Subcutaneous adipose tissue (tissue), 4 donors: ENCODE measurements around the gene RUNX3. TPM values are rescaled to one million over a fixed set of nuclear protein-coding genes. Genes with fewer than 3 reads are reported as not detected.

Experiments
- CTCF ChIP-seq: fragments of 450-650 bp; IDR thresholded peaks from one replicate; pipeline ENCODE4 v1.5.1; 2016; ENCODE audit warnings: low read depth, mild to moderate bottlenecking, control low read depth, antibody characterized with exemption, moderate library complexity
- total RNA-seq, 4 donors: library from RNA; depleted of rRNA; stranded (reverse); fragments of >200 nt; gene quantifications; one replicate each; pipeline ENCODE4 v1.1.0, GENCODE V29; 2016

RUNX3 gene
- total RNA-seq, 4 donors from 2014 or later, result 0.19 to 5.4 (median 3.0) TPM

DNA sequence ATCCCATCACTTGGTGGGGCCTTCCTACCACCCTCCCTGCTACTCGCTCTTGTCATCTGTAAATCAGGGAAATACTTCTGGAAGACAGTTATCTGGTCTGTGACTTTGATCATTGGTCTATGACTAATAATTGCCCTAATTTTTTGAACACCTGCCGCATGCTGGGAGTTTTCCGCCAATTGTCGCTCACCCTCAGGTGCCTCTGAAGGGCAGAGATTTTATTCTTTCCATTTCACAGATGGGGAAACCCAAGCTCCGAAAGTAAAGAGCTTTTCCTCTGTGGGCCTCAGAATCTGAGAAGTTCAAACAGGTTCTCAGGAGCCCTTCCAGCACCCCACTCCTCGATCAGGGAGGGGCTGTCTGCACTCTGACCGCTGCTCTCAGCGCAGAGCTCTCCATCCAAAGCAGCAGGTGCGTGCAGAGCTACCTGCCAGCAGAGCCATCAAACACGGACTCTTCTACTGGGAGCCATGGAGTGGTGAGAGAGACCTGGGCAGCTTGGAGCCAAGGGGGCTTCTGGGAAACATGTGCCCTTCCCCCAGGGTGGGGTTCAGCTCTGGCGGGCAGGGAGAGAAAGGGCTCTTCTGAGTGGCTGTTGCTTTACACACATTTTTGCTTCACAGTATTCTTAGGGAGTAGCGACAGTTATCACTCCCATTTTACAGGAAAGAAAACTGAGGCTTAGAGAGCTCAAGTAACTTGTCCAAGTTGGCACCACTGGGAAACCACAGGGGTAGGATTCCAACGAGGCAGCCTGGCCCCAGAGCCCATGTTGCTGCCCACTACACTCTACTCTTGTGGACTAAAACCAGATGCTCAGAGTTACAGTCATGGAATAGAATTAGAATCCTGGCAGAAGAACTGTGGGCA lies 5.8 kb upstream of the RUNX3 start:
- TF ChIP-seq CTCF, result no peak

DNA sequence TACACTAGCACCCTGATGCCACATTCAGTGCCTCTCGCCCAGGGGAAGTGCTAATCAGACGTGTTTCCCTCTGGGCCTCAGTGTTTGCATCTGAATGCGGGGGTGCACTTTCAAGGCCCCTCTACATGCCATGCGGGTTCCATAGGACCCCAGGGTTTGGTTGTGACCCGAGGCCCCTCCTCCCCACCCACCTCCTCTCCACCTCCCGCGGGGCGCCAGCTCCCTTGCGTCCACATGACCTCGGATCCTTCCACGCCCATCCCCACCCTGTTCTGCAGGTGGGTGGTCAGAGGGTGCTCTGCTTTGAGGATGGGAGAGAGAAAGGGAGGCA lies 5.1 kb upstream of the RUNX3 start:
- TF ChIP-seq CTCF, result no peak

DNA sequence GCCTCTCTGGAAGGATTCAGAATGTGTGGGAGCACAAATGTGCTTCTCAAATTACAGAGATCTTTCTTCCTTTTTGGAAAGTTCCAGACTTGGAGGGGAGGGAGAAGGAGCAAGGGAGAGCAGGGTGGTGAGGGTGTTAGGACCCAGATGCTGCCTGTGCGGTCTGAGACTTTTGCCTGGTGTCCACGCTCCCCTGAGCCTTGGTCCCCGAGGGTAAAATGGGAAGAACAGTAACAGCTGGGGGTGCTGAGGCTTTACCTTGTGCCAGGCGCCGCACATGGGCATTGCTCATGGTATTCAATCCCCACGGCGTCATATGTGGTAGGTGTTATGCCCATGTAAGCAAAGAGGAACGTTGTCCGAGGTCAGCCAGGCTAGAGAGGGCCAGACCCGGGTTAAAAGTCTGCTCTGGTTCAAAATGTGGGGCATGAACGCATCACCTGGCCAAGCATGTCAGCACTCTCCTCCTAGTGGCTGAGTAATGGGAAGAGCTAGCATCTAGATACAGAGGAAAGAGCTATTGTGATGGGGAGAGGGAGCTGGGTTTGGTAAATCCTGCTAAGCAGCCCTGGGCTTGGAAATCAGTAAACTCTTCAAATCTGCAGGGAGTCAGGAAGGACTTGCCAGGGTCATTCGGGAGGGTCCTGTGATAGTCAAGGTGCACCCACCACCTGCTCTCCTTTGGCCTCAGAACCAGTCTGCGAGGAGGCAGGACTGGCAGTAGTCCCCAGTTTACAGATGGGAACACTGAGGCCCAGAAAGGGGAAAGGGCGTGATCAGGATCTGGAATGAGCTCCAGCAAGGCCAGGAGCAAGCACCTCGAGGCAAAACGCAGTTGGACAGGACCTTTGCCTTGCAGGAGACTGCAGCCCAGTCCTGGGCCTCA lies 4.5 kb upstream of the RUNX3 start:
- TF ChIP-seq CTCF, result no peak

DNA sequence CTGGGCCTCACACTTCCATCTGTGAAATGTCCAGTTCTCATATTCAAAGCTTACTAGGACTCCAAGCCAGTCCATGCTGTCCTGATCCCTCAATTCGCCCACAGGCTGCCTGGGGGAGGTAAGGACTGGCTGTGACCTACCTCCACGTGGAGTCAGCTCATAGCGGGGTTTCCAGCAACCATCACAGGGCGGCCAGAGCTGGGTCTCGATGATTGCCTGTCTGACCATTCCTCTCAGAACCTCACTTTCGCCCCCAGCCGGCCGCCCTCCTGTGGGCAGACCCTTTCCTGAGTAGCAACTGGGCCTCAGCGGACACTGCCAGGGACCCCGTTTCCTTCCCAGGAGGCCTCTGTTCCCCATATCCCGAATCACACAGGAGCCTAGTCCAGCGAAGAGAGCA lies 3.4 kb upstream of the RUNX3 start:
- no peak for TF ChIP-seq CTCF

GRCh38 chr1:24932725-24933294 lies 2.7 kb upstream of the RUNX3 start:
- TF ChIP-seq CTCF, result no peak

DNA sequence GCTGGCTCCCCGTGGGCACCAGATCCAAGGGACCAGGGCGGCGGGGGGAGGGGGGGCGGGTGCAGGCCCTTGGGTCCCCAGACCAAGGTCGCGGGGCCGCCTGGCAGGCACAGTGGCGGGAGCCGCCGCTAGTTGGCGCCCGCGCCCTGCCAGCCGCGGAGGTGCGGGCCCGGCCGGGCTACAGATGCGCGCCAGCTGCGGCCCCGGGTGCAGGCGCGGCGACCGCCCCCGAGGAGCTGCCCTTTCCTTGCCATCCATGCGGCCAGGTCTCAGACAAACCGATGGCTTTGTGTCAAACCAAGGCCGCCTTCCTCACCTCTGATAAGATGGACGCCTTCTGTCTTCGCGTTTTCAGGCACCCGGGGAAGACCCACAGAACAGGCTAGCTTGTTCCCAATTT lies 2.2 kb upstream of the RUNX3 start:
- TF ChIP-seq CTCF, result no peak
